Measurements from ENCODE around the gene CDC40. TPM values are rescaled to one million over a fixed set of nuclear protein-coding genes. Genes with fewer than 3 reads are reported as not detected.

The CDC40 gene
- total RNA-seq, 1 experiment from 2014 or later = 25.7 TPM

- no peak for TF ChIP-seq KAT7 (CRISPR knock-in tag; IDR thresholded peaks at IDR 0.05; ENCODE audit: borderline replicate concordance)
- no peak for TF ChIP-seq GRHL2 (CRISPR knock-in tag; IDR thresholded peaks at IDR 0.05; ENCODE audit: insufficient replicate concordance, severe bottlenecking)
- TF ChIP-seq SP1 (CRISPR knock-in tag; conservative IDR thresholded peaks at IDR 0.05) = no peak
- no peak for TF ChIP-seq ZNF532 (CRISPR knock-in tag; IDR thresholded peaks at IDR 0.05; ENCODE audit: borderline replicate concordance)
- TF ChIP-seq EMX1 (CRISPR knock-in tag; IDR thresholded peaks at IDR 0.05) = no peak
- no peak for TF ChIP-seq PRRX2 (CRISPR knock-in tag; IDR thresholded peaks at IDR 0.05)
- TF ChIP-seq, protein P1, sequence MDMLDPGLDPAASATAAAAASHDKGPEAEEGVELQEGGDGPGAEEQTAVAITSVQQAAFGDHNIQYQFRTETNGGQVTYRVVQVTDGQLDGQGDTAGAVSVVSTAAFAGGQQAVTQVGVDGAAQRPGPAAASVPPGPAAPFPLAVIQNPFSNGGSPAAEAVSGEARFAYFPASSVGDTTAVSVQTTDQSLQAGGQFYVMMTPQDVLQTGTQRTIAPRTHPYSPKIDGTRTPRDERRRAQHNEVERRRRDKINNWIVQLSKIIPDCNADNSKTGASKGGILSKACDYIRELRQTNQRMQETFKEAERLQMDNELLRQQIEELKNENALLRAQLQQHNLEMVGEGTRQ (CRISPR knock-in tag; IDR thresholded peaks at IDR 0.05) = no peak
Observed at GRCh38 chr6:110256366-110256765, 76.1 kb downstream of the CDC40 start (continued).

DNA sequence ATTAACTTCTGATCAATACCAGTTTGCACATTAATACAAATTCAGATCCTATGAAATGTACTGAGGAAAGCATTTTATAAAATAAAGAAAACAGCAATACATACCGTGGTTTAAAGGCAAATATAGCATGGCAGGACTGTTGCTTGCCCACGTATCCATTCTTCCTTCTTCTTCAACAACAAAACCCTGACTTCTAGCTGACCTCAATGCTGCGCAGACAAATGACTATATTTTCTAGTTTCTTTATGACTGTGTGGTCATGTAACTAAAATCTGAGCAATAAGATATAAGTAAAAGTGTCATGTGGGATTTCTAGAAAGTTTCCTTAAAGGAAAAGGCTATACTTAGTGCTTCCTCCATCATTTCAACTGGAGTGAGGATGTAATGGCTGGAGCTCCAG is 85.0 kb downstream of the CDC40 start:
- TF ChIP-seq CTCF (IDR thresholded peaks at IDR 0.05) = no peak
- no peak for TF ChIP-seq RORB (CRISPR knock-in tag; IDR thresholded peaks at IDR 0.05)
- TF ChIP-seq ZNF512 (CRISPR knock-in tag; IDR thresholded peaks at IDR 0.05; ENCODE audit: borderline replicate concordance) = no peak
- TF ChIP-seq ZNF425 (CRISPR knock-in tag; conservative IDR thresholded peaks at IDR 0.05) = no peak
- TF ChIP-seq, protein P2, sequence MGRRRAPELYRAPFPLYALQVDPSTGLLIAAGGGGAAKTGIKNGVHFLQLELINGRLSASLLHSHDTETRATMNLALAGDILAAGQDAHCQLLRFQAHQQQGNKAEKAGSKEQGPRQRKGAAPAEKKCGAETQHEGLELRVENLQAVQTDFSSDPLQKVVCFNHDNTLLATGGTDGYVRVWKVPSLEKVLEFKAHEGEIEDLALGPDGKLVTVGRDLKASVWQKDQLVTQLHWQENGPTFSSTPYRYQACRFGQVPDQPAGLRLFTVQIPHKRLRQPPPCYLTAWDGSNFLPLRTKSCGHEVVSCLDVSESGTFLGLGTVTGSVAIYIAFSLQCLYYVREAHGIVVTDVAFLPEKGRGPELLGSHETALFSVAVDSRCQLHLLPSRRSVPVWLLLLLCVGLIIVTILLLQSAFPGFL (CRISPR knock-in tag; IDR thresholded peaks at IDR 0.05; ENCODE audit: borderline replicate concordance) = no peak
- TF ChIP-seq ZNF532 (CRISPR knock-in tag; IDR thresholded peaks at IDR 0.05; ENCODE audit: borderline replicate concordance) = no peak
- no peak for TF ChIP-seq NFE2L1 (CRISPR knock-in tag; IDR thresholded peaks at IDR 0.05)
- TF ChIP-seq JAZF1 (CRISPR knock-in tag; IDR thresholded peaks at IDR 0.05) = no peak
- TF ChIP-seq HMGXB4 (CRISPR knock-in tag; IDR thresholded peaks at IDR 0.05) = no peak
- no peak for TF ChIP-seq FOXJ3 (CRISPR knock-in tag; IDR thresholded peaks at IDR 0.05; ENCODE audit: borderline replicate concordance)
- CTCF ChIA-PET = no interaction called here
- H3K4me3 Mint-ChIP-seq = no peak overlapping the region
- no peak for ATAC-seq
- POLR2A ChIA-PET = interaction anchor here (0.6 kb wide), 1 partner anchor 568 kb away, joined by 5 read pairs; no protein-coding TSS in a partner anchor
- H3K4me1 Mint-ChIP-seq = peaks cover 12% of the 10 kb centered on the region
- no peak overlapping the region for H3K27ac Mint-ChIP-seq
- DNase-seq (ENCODE audit: low spot score) = no peak
- peaks cover 3% of the 10 kb centered on the region for H3K36me3 Mint-ChIP-seq
- peaks cover 3% of the 10 kb centered on the region; the same call in 1 of the 2 replicates for H3K27me3 Mint-ChIP-seq (ENCODE audit: low read depth)
- H3K9me3 Mint-ChIP-seq = peaks cover 23% of the 10 kb centered on the region
